ENCODE results near the gene TLE5.

The TLE5 gene

DNA sequence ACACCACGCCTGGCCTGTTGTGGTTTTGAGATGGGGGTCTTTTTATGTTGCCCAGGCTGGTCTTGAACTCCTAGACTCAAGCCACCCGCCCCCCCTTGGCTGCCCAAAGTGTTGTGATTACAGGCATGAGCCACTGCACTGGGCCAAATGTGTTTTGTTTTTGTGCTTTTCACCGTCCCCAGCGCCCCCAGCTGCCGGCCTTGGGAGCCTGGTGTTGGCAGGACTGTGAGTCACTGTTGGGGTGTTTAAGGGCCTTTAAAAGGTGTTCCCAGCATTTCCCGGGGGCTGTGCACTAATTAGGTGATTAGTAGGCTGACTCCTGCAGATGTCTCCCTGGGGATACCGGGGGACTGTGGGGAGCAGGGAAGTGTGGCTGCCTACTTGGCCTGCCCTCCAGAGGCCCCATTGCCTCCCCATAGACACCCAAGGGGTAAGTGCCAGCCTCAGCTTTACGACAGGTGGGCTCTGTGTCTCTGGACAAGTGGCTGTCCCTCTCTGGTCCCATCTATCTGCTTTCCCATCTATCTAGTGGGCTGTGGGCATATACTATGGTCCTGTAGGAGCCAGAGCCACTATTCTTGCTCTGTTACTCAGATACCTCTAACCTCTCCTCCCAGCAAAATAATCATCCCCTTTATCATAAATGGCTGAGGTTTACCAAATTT, 11.8 kb upstream of the TLE5 start:
- Histone ChIP-seq H3K4me3 (ENCODE audit: low read length) (no peak overlapping the region), H3K36me3 (ENCODE audit: control insufficient read depth, insufficient read depth, low read length) (no peaks in the 10 kb centered on the region), H3K4me1 (ENCODE audit: control insufficient read depth, insufficient read depth, low read length) (peaks cover 2% of the 10 kb centered on the region; the same call in 1 of the 2 replicates), H3K9me3 (ENCODE audit: control insufficient read depth, insufficient read depth, low read length) (no peaks in the 10 kb centered on the region), H3K27ac (ENCODE audit: low read length) (no peak overlapping the region), H3K27me3 (ENCODE audit: control insufficient read depth, insufficient read depth, low read length) (no peaks in the 10 kb centered on the region)
- no peak for DNase-seq (ENCODE audit: low read depth, low spot score)
- WGBS (ENCODE audit: insufficient coverage, insufficient read length): no CpG with 5 or more reads among the region's 8 CpGs

- Histone ChIP-seq H3K4me1 (ENCODE audit: control insufficient read depth, insufficient read depth, low read length) (peaks cover 2% of the 10 kb centered on the region; the same call in 1 of the 2 replicates), H3K4me3 (ENCODE audit: low read length) (no peak overlapping the region), H3K27me3 (ENCODE audit: control insufficient read depth, insufficient read depth, low read length) (no peaks in the 10 kb centered on the region), H3K27ac (ENCODE audit: low read length) (no peak overlapping the region), H3K36me3 (ENCODE audit: control insufficient read depth, insufficient read depth, low read length) (no peaks in the 10 kb centered on the region), H3K9me3 (ENCODE audit: control insufficient read depth, insufficient read depth, low read length) (no peaks in the 10 kb centered on the region)
- WGBS (ENCODE audit: insufficient coverage, insufficient read length): no CpG with 5 or more reads among the region's 3 CpGs
- no peak for DNase-seq (ENCODE audit: low read depth, low spot score)
Measured at GRCh38 chr19:3073159-3073563, 10.9 kb upstream of the TLE5 start.

GRCh38 chr19:3071768-3072167, 9.5 kb upstream of the TLE5 start:
- DNase-seq (ENCODE audit: low read depth, low spot score): no peak
- H3K27ac ChIP-seq (ENCODE audit: low read length): no peak overlapping the region
- no peaks in the 10 kb centered on the region for H3K9me3 ChIP-seq (ENCODE audit: control insufficient read depth, insufficient read depth, low read length)
- H3K4me3 ChIP-seq (ENCODE audit: low read length): no peak overlapping the region
- no CpG with 5 or more reads among the region's 4 CpGs for WGBS (ENCODE audit: insufficient coverage, insufficient read length)
- peaks cover 2% of the 10 kb centered on the region; the same call in 1 of the 2 replicates for H3K4me1 ChIP-seq (ENCODE audit: control insufficient read depth, insufficient read depth, low read length)
- H3K27me3 ChIP-seq (ENCODE audit: control insufficient read depth, insufficient read depth, low read length): no peaks in the 10 kb centered on the region
- no peaks in the 10 kb centered on the region for H3K36me3 ChIP-seq (ENCODE audit: control insufficient read depth, insufficient read depth, low read length)

- Histone ChIP-seq H3K9me3 (ENCODE audit: control insufficient read depth, insufficient read depth, low read length) (no peaks in the 10 kb centered on the region), H3K4me1 (ENCODE audit: control insufficient read depth, insufficient read depth, low read length) (no peaks in the 10 kb centered on the region), H3K27ac (ENCODE audit: low read length) (no peak overlapping the region), H3K4me3 (ENCODE audit: low read length) (no peak overlapping the region), H3K36me3 (ENCODE audit: control insufficient read depth, insufficient read depth, low read length) (no peaks in the 10 kb centered on the region), H3K27me3 (ENCODE audit: control insufficient read depth, insufficient read depth, low read length) (no peaks in the 10 kb centered on the region)
- WGBS (ENCODE audit: insufficient coverage, insufficient read length): no CpG with 5 or more reads among the region's 21 CpGs
- no peak for DNase-seq (ENCODE audit: low read depth, low spot score)
Measured at GRCh38 chr19:3068071-3068470, 5.8 kb upstream of the TLE5 start.

DNA sequence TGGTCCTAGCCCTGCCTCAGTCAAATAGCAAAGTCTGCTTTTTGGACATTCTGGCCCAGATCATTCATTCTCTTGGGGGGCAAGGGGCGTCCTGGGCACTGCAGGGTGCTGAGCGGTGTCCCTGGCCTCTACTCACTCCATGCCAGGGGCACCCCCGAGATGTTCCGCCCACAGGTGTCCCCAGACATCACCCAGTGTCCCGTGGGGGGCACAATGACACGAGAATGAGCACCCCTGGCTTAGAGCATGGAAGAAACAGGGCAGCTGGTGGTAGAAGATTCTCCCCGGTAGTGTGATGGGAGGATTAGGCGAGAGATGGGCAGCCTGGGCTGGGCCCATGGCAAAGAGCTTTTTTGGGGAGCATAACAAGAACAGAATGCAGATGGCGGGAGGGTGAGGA, 5.3 kb upstream of the TLE5 start:
- no peak overlapping the region for H3K27ac ChIP-seq (ENCODE audit: low read length)
- no CpG with 5 or more reads among the region's 9 CpGs for whole genome bisulfite sequencing (ENCODE audit: insufficient coverage, insufficient read length)
- no peak for DNase-seq (ENCODE audit: low read depth, low spot score)
- H3K27me3 ChIP-seq (ENCODE audit: control insufficient read depth, insufficient read depth, low read length): no peaks in the 10 kb centered on the region
- H3K36me3 ChIP-seq (ENCODE audit: control insufficient read depth, insufficient read depth, low read length): no peaks in the 10 kb centered on the region
- H3K4me1 ChIP-seq (ENCODE audit: control insufficient read depth, insufficient read depth, low read length): no peaks in the 10 kb centered on the region
- no peak overlapping the region for H3K4me3 ChIP-seq (ENCODE audit: low read length)
- no peaks in the 10 kb centered on the region for H3K9me3 ChIP-seq (ENCODE audit: control insufficient read depth, insufficient read depth, low read length)

DNA sequence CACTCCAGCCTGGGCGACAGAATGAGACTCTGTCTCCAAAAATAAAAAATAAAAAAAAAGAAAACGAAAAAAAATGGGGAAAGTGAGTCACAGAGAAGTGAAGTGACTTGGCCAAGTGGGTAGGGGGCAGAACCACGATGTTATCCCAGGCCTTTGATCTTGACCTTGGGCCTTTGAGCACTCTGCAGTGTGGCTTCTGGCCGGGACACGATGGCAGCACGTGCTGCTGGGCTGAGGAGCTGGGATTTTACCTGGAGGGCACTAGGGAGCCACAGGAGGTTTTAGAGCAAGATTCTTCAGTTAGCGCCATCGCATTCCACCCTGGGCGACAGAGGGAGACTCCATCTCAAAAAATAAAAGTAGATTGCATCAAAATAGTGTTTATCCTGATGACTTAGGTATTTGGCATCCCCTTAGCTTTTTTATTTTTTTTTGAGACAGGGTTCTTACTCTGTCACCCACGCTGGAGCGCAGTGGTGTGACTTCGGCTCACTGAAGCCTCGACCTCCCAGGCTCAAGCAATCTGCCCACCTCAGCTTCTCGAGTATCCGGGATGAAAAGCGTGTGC, 4.3 kb upstream of the TLE5 start:
- WGBS (ENCODE audit: insufficient coverage, insufficient read length): no CpG with 5 or more reads among the region's 16 CpGs

DNA sequence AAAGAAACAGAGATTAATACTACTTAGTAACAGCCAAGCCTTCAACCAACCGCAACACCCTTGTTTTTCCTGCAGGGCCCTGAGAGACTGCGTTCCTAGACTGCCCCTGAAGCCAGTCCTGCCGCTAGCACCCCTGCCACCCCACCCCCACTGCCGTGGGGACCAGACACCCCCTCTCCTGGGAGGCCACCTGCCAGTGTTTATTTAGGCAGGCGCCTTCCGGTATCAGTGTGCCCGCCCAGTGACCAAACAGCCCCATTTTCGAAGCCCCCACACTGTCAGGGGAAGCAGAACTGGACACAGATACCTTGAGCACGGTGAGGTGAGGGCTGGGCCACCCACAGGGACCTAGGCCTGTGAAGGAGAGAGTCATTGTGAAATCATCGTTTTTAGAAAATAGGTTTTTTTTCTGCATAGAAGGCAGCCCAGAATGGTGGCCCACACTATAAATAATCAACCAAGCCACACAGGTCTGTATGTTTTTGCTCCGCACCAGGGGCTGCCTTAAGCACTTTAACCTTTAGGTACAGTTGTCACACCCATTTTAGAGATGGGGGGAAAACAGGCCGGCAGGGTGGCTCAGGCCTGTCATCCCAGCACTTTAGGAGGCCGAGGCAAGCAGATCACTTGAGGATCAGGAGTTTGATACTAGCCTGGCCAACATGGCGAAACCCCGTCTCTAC, 3.5 kb upstream of the TLE5 start:
- H3K27me3 ChIP-seq (ENCODE audit: control insufficient read depth, insufficient read depth, low read length): no peaks in the 10 kb centered on the region
- WGBS (ENCODE audit: insufficient coverage, insufficient read length): no CpG with 5 or more reads among the region's 15 CpGs
- no peak overlapping the region for H3K4me3 ChIP-seq (ENCODE audit: low read length)
- H3K27ac ChIP-seq (ENCODE audit: low read length): no peak overlapping the region
- DNase-seq (ENCODE audit: low read depth, low spot score): no peak
- H3K4me1 ChIP-seq (ENCODE audit: control insufficient read depth, insufficient read depth, low read length): no peaks in the 10 kb centered on the region
- no peaks in the 10 kb centered on the region for H3K9me3 ChIP-seq (ENCODE audit: control insufficient read depth, insufficient read depth, low read length)
- no peaks in the 10 kb centered on the region for H3K36me3 ChIP-seq (ENCODE audit: control insufficient read depth, insufficient read depth, low read length)

More for the DNA sequence above, 4.3 kb upstream of the TLE5 start:
- Histone ChIP-seq H3K36me3 (ENCODE audit: control insufficient read depth, insufficient read depth, low read length) (no peaks in the 10 kb centered on the region), H3K9me3 (ENCODE audit: control insufficient read depth, insufficient read depth, low read length) (no peaks in the 10 kb centered on the region), H3K27ac (ENCODE audit: low read length) (no peak overlapping the region), H3K4me1 (ENCODE audit: control insufficient read depth, insufficient read depth, low read length) (no peaks in the 10 kb centered on the region), H3K4me3 (ENCODE audit: low read length) (no peak overlapping the region), H3K27me3 (ENCODE audit: control insufficient read depth, insufficient read depth, low read length) (no peaks in the 10 kb centered on the region)
- DNase-seq (ENCODE audit: low read depth, low spot score): no peak

DNA sequence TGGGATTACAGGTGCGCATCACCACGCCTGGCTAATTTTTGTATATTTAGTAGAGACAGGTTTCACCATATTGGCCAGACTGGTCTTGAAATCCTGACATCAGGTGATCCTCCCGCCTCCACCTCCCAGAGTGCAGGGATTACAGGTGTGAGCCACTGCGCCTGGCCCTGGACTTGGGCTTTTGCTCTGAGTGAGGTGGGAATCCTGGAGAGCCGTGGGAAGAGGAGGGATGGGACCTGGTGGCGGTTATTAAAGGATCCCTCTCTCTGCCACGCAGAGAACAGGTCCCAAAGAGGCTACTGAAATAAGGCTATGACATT, 1.7 kb upstream of the TLE5 start:
- no peaks in the 10 kb centered on the region for H3K9me3 ChIP-seq (ENCODE audit: control insufficient read depth, insufficient read depth, low read length)
- H3K4me3 ChIP-seq (ENCODE audit: low read length): no peak overlapping the region
- H3K27me3 ChIP-seq (ENCODE audit: control insufficient read depth, insufficient read depth, low read length): no peaks in the 10 kb centered on the region
- 0 out of 2 replicates have a peak, but pooled peaks cover 2% of the 10 kb centered on the region for H3K36me3 ChIP-seq (ENCODE audit: control insufficient read depth, insufficient read depth, low read length)
- no CpG with 5 or more reads among the region's 7 CpGs for WGBS (ENCODE audit: insufficient coverage, insufficient read length)
- DNase-seq (ENCODE audit: low read depth, low spot score): no peak
- no peaks in the 10 kb centered on the region for H3K4me1 ChIP-seq (ENCODE audit: control insufficient read depth, insufficient read depth, low read length)
- no peak overlapping the region for H3K27ac ChIP-seq (ENCODE audit: low read length)

GRCh38 chr19:3061182-3062161, 823 bp downstream of the TLE5 start:
- no peak overlapping the region for H3K27ac ChIP-seq (ENCODE audit: low read length)
- no CpG with 5 or more reads among the region's 88 CpGs for WGBS (ENCODE audit: insufficient coverage, insufficient read length)
- DNase-seq (ENCODE audit: low read depth, low spot score): no peak
- peak overlapping the region; percentile 62 for H3K4me3 ChIP-seq (ENCODE audit: low read length)
- no peaks in the 10 kb centered on the region for H3K27me3 ChIP-seq (ENCODE audit: control insufficient read depth, insufficient read depth, low read length)
- 0 out of 2 replicates have a peak, but pooled peaks cover 2% of the 10 kb centered on the region for H3K36me3 ChIP-seq (ENCODE audit: control insufficient read depth, insufficient read depth, low read length)
- H3K9me3 ChIP-seq (ENCODE audit: control insufficient read depth, insufficient read depth, low read length): no peaks in the 10 kb centered on the region
- peaks cover 2% of the 10 kb centered on the region; the same call in 1 of the 2 replicates for H3K4me1 ChIP-seq (ENCODE audit: control insufficient read depth, insufficient read depth, low read length)

GRCh38 chr19:3060857-3061181, 1.5 kb downstream of the TLE5 start:
- Histone ChIP-seq H3K4me1 (ENCODE audit: control insufficient read depth, insufficient read depth, low read length) (peaks cover 2% of the 10 kb centered on the region; the same call in 1 of the 2 replicates), H3K4me3 (ENCODE audit: low read length) (peak overlapping the region; percentile 62; the same call in 1 of the 2 replicates), H3K36me3 (ENCODE audit: control insufficient read depth, insufficient read depth, low read length) (0 out of 2 replicates have a peak, but pooled peaks cover 2% of the 10 kb centered on the region), H3K9me3 (ENCODE audit: control insufficient read depth, insufficient read depth, low read length) (no peaks in the 10 kb centered on the region), H3K27me3 (ENCODE audit: control insufficient read depth, insufficient read depth, low read length) (no peaks in the 10 kb centered on the region), H3K27ac (ENCODE audit: low read length) (no peak overlapping the region)
- DNase-seq (ENCODE audit: low read depth, low spot score): no peak
- WGBS (ENCODE audit: insufficient coverage, insufficient read length): no CpG with 5 or more reads among the region's 4 CpGs

Measured in iPS DF 6.9 (cell line).